HTR-8/SVneo (cell line): ENCODE data around the gene SLC35F1.
"Not testable (repeated sequence)": the region's sequence is repeated elsewhere in the genome, so short reads cannot be mapped to it uniquely, and the experiment has no call there.

Experiments
- DNase-seq: peaks from one replicate; pipeline ENCODE4 v3.0.0; 2011; ENCODE audit warnings: low spot score, mixed read lengths; ENCODE audit not compliant: insufficient read length
- FAIRE-seq: peaks from 2 replicates; lab custom pipeline; 2011; peaks lifted over from hg19 to GRCh38; lab: Jason Lieb, UNC

SLC35F1 gene

GRCh38 chr6:117976030-117976651 lies 69.1 kb downstream of the SLC35F1 start:
- FAIRE-seq (no peak), DNase-seq (peak; percentile 25)

- DNase-seq: no peak
- FAIRE-seq: no peak
These were observed 78.9 kb downstream of the SLC35F1 start for GRCh38 chr6:117985916-117986315.

- FAIRE-seq: no peak
- no peak for DNase-seq
These were observed 79.3 kb downstream of the SLC35F1 start for GRCh38 chr6:117986396-117986795.

- FAIRE-seq (no peak), DNase-seq (no peak)
These were observed 82.0 kb downstream of the SLC35F1 start for GRCh38 chr6:117989086-117989485.

- FAIRE-seq (no peak), DNase-seq (no peak)
These were observed 83.1 kb downstream of the SLC35F1 start for GRCh38 chr6:117990151-117990550.

GRCh38 chr6:117992856-117993255 lies 85.8 kb downstream of the SLC35F1 start:
- no peak for DNase-seq
- no peak for FAIRE-seq

GRCh38 chr6:118012944-118013343 lies 105.9 kb downstream of the SLC35F1 start:
- FAIRE-seq: no peak
- no peak for DNase-seq

- FAIRE-seq (no peak), DNase-seq (no peak)
These were observed 109.5 kb downstream of the SLC35F1 start for GRCh38 chr6:118016532-118016931.

- FAIRE-seq: no peak
- DNase-seq: no peak
These were observed 110.3 kb downstream of the SLC35F1 start for GRCh38 chr6:118017301-118017848.

- FAIRE-seq: no peak
- no peak for DNase-seq
These were observed 116.7 kb downstream of the SLC35F1 start for GRCh38 chr6:118023771-118024170.

- FAIRE-seq (no peak), DNase-seq (no peak)
These were observed 122.9 kb downstream of the SLC35F1 start for GRCh38 chr6:118029967-118030366.

- not testable (repeated sequence) for FAIRE-seq, DNase-seq
These were observed 130.4 kb downstream of the SLC35F1 start for GRCh38 chr6:118037479-118037878.

- no peak for DNase-seq
- no peak for FAIRE-seq
These were observed 135.8 kb downstream of the SLC35F1 start for GRCh38 chr6:118042855-118043254.

GRCh38 chr6:118044275-118044674 lies 137.2 kb downstream of the SLC35F1 start:
- FAIRE-seq (no peak), DNase-seq (no peak)

- no peak for DNase-seq
- FAIRE-seq: no peak
These were observed 147.0 kb downstream of the SLC35F1 start for GRCh38 chr6:118054082-118054481.

GRCh38 chr6:118061666-118062065 lies 154.6 kb downstream of the SLC35F1 start:
- FAIRE-seq (no peak), DNase-seq (no peak)

GRCh38 chr6:118080547-118080946 lies 173.5 kb downstream of the SLC35F1 start:
- DNase-seq (no peak), FAIRE-seq (no peak)

- DNase-seq (no peak), FAIRE-seq (no peak)
These were observed 176.6 kb downstream of the SLC35F1 start for GRCh38 chr6:118083711-118084110.

GRCh38 chr6:118085665-118086064 lies 178.6 kb downstream of the SLC35F1 start:
- FAIRE-seq (no peak), DNase-seq (no peak)

- FAIRE-seq (no peak), DNase-seq (no peak)
These were observed 179.1 kb downstream of the SLC35F1 start for GRCh38 chr6:118086159-118086558.

GRCh38 chr6:118092086-118092485 lies 185.0 kb downstream of the SLC35F1 start:
- FAIRE-seq (no peak), DNase-seq (no peak)

GRCh38 chr6:118097576-118097975 lies 190.5 kb downstream of the SLC35F1 start:
- FAIRE-seq (no peak), DNase-seq (no peak)
